ENCODE data around the gene BEND7.

BEND7 gene

DNA sequence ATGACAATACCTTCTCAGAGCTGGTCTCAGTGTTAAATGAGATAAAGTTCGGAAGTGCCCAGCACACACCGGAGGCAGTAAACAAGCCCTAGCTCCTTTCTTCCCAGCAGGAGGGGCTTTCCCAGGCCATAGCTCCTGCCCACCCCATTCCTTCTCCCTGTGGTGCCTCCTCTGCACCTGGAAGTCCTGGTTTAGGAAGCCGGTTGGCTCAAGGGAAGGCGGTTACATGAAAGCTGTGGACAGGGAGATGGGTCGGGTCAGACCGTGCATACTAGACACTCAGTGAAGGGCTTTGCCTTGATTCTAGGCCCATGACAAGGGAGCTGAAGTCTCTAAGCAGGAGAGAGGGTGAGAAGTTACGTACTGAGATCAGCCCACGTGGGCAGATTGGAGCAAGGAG, 8.6 kb downstream of the BEND7 start:
- no peak for DNase-seq

DNA sequence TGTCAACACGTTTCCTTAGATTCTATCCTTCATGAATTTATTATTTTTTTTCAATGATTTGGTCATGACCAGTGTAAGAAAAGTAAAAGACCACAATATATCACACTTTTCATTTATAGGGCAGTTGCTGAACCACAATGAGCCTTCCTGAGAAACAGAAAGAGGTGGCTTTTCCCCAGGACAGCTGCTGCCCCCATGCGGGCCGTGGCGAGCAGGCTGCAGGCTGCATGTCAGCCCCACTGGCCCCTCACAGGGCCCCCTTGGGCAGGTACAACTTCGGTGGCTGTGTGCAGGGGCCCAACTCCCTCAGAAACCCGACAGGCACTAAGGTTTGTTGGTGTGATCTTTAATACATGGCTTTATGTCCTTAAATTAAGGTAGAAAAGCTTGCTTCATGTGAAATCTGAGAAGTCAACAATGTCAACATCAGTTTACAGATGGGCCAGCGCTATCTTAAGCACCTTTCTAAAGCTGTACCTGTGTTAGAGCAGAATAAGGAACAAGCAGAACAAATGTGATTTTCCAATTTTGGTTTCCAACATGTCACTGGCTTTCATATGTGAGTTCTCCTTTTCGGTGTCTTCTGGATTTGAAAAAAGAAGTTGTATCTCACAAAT, 10.6 kb downstream of the BEND7 start:
- DNase-seq = no peak

DNA sequence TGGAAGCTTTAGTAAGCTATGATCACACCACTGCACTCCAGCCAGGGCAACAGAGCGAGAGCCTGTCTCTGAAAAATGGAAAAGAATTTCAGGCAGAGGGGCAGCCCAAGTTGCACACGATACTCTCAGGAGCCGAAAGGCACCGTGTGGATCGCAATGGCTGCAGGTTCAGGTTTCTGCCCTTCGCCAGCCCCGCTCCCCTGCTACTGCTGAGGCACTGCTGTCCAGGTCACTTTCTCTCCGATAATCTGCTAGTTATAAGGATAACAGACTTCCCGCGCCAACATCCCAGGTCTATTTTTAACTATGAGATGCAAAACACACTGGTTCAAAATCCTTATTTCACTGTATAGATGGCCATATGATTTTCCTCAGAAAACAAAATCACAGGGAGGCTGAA, 11.1 kb downstream of the BEND7 start:
- no peak for DNase-seq

DNA sequence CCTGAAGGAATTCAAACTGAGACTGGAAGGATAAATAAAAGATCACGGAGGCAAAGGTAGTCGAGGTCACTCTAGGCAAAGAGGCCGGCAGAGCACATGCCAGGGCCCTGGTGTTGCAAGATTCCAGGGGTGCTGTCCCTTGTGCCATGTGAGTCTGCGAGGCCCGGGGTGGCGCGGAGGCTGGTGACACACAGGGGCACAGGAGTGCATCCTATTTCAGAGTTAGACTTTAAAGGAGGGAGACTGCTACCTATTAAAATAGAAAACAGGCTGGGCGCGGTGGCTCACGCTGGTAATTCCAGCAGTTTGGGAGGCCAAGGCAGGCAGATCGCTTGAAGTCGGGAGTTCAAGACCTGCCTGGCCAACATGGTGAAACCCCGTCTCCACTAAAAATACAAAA, 12.6 kb downstream of the BEND7 start:
- no peak for DNase-seq

DNA sequence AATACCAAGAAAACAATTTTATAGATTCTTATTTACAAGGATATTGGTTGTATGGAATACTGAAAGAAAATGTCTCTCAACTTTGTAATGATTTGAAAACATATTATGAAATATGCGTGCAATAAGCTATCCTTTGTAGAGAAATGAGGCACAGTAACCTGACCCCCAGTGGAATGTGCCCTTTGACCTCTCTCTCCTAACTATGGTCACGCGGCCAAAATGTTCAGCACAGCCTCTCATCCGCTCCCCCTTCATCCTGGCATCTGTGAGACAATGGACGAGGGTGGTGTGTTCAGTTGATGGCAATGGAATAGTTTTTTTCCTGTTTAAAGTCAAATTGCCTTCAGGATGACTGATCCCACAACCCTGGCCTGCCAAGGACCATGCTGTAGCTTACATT, 13.3 kb downstream of the BEND7 start:
- DNase-seq = no peak

DNA sequence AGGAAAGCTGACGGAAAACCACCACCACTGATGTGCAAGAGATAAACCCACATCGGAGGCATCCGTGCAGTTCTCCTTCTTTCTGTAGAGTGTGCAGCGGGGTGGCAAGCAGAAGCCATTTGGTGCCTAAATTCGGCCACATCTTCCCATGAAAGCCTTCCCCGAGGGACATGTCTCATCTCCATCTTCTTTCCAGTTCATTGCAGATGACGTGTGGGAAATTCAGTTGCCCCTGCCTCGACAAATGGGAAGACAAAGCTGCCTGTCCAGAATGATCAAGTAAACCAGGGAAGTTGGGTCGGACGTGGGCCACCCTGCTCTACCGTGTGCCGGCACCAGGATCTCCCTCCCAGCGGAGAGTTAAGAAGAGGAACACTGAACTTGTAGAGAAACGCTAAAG, 14.5 kb downstream of the BEND7 start:
- DNase-seq = no peak

DNA sequence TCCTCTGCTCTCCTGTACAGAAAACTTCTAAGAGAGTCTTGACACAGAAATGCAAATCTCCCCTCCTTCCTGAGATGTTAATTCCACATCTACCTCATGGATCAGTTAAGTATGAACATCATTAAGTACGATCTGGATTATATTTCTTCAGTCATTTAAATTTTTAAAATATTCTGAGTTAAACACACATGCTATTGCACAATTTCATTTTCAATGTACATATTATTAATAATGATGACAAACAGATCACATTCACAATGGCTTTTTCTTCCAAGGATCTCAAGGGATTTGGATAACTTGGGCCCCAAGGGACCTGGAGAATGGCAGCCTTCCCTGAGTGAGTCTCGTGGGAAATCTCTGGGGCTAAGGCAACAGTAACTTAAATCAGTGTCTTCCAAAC, 16.2 kb downstream of the BEND7 start:
- no peak for DNase-seq

DNA sequence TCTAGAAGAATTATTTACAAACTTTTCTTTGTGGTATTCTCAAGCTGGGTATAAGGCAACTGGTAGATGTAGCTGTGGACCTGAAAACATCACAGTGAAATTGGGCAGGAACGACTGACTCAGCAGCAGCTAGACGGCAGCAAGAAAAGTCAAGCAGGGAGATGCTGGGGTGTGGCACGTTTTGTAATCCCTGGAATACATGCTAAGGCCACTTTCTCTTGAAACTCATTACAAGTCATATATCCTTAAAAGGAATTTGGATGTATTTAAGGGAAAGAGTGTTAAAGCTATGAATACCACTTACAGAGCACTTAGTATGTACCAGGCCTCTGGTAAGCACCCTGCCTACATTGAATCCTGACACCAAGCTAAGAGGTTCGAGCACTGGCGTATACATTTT, 17.4 kb downstream of the BEND7 start:
- DNase-seq = no peak

DNA sequence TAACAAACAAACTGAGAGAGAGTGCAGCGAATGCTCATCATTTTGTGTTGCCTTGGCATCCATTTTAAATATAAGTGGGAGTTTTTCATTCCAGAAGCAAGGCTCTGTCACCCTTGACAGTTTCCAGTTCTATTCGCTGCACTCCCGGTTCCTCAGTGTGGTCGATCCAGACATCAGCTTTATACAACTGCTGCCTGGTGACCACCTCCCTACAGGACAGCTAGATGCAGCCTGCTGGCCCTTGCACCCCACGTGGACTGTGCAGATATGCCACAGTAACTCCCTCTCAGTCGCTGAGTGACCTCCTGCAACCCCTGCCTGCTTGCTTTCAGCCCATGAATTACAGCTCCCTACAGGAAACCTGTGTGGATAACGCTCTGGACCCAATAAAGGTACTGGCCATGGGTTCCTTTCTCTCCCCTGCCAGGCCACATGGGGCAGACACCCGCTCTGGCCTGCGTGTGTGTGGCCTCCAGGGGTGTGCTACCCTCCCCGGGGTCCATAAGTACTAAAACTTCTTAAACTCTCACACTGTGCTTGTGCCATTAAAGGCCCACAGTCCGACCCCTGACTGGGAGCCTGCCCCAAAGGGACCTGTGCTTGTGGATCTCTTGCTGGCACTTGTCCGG, 23.6 kb downstream of the BEND7 start:
- no peak for DNase-seq

DNA sequence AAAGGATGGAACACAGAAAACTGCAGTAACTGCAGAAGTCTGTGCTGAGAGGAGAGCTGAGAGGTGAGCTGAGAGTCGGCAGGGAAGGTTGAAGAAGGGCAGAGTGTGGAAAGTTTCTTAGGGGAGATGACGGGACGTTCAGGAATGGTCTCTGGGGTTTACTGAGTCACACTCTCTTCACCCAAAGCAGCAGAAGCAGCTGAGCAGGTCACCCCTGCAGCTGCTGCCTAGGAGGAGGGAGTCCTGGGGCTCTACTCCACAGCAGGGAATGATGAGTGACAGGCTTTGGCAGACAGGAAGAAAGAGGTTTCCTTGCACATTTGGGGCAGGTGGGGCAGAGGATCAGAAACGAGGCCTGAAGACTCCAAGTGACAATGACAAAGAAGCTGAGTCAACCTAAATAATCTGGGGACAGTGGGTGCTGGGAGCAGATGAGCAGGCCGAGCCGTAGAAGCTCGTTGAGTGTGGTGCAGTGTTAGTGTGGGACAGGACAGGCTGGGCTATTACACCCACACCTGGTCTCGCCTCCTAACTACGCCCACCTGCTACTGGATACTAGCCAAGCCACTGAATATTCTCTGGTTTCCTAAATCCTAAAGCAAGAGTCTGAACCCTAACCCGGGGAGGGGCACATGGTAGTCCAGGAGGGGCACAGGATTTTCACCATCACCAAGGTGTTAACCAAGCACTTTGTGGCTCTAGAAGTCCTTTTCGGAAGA, 24.9 kb downstream of the BEND7 start:
- DNase-seq = no peak

DNA sequence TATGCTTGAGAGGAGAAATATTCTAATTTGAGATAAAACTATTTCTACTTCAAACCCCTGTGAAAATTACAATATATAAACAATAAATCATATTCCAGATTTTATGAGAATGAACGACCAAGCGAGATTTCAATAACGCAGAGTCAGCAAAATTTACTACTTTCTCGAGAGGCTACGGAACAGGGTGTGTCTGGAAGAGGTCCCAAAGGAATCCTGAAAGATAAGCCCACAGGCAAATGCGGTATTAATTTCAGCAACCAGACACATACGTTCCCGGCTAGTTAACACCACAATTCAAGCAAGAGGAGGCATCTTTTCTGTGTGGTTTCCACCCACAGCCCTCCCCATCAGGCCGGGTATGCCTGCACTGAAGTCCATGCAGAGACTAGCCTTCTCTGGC, 26.4 kb downstream of the BEND7 start:
- DNase-seq = no peak

DNA sequence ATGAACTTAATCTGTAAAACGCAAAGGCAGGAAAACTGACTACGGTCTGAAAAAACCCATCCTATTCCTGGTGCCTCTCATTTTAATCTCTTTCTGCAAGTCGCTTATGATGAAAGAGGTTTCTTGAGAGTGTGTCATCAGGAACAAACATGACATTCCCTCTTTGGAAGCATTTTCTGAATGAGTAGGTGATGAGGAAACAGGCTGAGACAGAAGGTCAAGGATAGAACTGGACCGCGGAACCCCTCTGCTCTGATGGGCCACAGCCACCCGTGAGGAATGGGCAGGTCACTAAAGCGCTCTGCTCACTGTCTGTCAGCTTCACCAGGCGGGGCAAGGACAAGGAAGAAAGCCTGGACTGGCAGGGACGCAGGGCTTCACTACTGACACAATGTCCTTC, 28.6 kb downstream of the BEND7 start:
- DNase-seq = no peak

DNA sequence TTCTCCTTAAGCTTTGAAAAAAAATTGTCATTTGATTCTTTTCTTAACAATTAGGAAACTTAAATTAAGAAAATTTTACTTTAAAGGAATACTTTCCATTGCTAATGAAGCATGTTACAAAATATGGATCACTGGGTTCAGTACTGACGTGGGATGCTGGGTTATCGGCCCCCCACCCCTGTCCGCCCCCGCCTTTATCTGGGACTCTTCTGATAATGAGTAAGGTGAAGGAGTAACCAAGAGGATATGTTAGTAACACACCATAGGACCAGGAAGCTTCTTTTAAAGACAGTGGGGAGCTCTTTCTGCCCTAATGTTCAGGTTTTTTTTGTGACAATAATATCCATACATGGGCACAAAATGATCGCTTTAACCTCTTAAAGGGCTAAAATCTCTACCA, 29.7 kb downstream of the BEND7 start:
- no peak for DNase-seq

DNA sequence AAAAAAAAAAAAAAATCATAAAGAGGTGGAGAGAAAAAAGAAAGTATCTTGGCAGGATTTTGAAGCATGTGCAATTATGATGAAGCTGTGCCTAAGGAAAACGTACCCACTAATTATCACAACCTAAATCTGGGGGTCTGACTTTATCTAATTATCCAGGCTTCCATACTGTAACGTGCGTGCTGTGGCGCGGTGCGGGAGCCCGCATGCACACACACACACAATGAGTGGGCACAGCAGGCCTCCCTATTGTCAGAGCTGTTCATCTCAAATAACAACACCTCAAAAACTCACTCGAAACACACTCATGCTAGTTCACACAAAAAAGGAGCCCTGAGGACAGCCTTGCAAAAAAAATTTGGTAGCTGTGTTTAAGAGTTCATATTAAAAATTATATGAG, 31.9 kb downstream of the BEND7 start:
- DNase-seq = no peak

DNA sequence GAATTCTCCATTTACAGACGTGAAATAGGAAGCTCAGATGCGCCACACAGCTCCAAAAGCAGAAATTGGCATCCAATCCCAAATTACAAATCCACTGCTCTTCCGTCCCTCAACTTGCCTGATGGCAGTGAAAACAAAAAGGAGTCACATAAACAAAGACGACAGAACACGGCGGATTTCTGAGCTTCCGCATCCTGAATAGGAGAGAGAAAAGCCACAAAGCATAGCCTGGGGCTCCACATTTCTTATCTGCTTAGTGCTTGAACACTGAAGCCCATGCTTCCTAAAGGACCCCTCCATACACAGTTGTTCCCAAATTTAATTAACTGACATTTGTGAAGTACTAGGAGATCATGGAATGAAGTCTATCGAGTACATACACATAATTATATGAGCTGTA, 32.6 kb downstream of the BEND7 start:
- no peak for DNase-seq

DNA sequence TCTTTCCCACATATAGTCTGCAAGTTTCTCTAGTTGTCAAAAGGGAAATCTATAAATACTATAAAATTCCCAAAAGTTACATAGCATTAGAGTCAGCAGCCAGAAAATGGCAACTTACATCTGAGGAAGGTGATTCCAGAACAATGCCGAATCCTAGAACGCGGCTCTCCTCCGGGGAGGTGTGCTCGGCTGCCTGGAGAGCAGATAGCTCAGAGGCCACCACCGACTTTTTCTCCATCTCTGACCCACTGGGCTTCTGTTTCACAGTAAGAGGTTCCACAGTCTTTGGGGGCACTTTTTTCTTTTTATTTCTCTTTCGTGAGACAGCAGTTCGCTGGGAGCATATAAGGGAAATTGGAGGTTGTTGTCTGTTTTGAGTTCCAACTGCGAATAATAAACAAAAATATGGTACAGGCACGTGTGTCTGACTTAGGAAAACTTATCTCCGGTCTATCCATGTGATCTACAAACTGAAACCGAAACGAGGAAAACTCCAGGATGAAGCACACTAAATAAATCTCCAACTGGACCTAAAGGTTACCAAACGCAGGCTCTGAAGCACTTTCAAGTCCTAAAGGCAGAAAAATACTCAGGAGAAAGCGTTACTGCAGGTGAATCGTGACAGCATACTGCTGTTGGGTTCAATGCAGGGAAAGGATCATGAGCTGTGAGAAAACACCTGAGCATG, 36.2 kb downstream of the BEND7 start:
- DNase-seq = no peak

DNA sequence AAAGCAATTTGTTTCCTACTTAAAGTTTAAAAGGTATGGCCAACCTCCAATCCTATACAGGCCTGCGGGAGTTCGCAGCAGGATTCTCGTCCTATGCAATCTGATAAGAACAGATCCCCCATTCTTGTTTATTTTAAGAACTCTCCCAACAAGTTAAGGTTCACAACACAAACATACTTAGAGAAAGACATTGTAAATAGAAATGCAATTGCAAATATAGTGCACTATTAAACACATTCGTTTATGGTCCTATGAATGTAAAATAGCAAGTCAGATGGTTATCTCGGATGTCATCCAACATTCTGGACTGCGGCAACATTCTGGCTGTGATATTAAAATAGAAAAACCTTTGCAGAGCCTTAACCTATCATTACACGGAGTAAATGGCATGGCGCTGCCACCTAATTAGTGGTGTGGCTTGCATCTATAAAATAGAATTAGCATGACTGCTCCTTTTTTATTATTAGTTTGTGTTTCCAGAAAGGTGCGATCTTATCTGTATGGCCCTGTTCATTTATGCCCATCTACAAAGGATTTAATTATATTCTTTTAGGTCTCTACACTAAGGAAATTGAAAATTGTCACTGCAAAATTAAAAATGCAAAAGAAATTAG, 37.0 kb downstream of the BEND7 start:
- DNase-seq = no peak

DNA sequence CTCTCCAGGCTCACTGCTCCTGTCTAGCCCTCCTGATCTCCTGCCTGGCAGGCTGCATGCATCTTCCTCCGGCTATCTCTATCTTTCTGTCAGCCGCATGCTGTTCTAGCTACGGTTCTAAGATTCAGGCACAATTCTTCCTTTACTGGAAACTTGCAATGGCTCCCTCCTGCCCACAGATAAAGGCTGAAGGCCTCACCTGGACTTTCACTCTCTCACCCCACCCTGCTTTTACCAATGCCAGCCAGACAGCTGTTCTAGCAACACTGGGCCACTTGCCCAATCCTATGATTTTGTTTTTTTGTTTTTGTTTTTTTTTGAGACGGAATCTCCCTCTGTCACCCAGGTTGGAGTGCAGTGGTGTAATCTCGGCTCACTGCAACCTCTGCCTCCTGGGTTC, 38.3 kb downstream of the BEND7 start:
- no peak for DNase-seq

DNA sequence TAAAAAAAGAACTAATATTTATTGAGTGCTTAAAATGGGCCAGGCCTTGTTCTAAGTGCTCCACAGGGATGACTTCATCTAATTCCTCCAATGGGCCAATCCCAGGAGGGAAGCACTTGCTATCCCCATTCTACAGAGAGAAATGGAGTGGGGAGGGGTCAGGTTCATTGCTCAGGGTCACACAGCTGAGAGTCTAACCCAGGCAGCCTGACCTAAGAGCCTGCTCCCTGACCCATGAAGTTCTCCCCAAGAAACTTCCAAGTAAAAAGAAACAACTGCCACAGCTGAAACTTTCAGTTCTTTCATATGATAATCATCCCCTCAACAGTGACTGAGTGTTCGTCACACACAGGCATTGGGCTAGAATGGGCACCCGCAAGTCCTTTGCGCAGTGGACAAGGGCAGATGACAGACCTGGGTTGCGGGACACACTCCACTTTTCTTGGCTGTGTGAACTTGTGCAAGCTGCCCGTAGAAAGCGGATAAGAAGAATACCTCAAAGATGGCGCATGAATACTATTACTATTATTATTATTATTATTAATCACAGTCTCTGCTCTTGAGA, 39.7 kb downstream of the BEND7 start:
- no peak for DNase-seq

DNA sequence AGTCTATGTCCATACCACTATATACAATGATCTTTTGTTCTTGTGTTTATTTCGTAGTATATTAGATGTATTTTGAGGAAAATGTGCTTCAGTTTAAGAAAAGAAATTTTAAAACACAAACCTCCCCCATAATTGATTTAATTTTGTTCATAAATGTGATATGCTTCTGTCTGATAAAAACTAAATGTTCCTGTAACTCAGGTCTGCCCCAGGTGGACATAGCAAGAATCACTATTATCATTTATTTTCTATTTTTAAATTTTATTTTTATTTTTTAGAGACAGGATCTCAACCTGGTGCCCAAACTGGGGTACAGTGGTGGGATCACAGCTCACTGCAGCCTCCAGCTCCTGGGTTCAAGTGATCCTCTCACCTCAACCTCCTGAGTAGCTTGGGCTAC, 43.2 kb downstream of the BEND7 start:
- no peak for DNase-seq

DNA sequence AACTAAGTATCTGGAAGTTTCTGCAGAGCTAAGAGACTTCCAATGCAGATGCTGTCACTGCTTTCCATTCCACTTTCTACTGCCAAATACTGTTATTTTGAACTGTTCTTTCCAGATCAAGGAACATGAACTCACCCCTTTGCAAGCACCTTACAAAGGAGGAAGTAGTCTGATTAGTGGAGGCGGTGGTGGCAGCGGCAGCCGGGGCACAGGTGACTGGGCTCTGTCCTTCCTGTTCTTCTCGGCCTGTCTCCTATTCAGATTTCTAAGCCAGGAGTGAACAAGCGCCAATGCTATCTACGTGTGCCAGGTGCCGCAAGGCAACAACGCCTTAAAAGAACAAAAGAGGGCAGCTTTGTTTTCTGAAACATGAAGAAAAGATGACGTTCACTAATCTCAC, 44.9 kb downstream of the BEND7 start:
- no peak for DNase-seq

DNA sequence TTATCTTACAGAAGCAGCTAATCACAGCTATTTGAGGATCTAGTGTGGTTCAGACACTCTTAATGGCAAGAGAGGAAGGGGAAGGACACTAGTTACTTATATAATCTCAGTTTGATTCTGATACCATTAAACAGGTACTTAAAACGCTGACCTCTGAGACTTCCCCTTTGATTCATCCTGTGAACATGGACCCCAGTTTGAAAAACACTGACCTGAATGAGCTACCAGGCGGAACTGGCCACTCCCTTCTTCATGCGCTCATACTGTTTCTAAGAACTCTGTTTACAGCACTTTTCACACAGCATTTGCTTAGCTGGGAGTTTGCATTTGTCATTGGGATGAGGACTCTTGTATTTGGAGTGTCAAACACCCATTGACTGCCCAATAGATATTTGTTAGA, 45.7 kb downstream of the BEND7 start:
- no peak for DNase-seq

DNA sequence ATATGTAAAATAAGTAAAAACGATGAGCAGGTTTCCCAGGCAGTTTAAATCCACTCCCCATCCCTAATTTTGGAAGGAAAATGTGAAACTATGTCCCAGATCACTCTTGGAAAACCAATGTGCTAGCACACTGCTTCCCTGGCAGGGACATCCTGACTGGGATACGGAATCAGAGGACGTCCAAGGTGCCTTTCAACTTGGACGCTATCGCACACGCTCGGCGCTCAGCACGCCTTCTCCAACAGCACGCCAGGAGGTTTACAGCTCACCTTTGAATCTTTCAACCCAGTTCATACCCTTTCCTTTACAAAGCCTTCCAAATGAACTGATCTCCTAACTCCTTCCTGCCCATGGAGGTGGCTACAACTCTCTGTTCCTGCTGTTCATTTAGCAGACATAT, 47.1 kb downstream of the BEND7 start:
- DNase-seq = no peak

Data from SHP77 treated with DMSO at 0.1 percent for 48 hours (cell line).